Muscle layer of colon (tissue), 2 donors: Measurements from ENCODE around the gene DIO3.
"Not testable (repeated sequence)": the region's sequence is repeated elsewhere in the genome, so short reads cannot be mapped to it uniquely, and the experiment has no call there.

Source experiments
- H3K27ac ChIP-seq: one replicate; pipeline ENCODE4 v1.7.0; 2013; ENCODE audit warnings: low read depth, mild to moderate bottlenecking, low read length, moderate library complexity
- H3K27me3 ChIP-seq, 2 donors: one replicate each; pipeline ENCODE4 v1.7.0; 2013; ENCODE audit warnings: low read length in 2 of 2, mild to moderate bottlenecking in 2 of 2; ENCODE audit not compliant: insufficient read depth in 2 of 2, control insufficient read depth in 1 of 2
- H3K36me3 ChIP-seq: one replicate; pipeline ENCODE4 v1.7.0; 2013; ENCODE audit warnings: mild to moderate bottlenecking, low read length; ENCODE audit not compliant: insufficient read depth
- H3K4me1 ChIP-seq: one replicate; pipeline ENCODE4 v1.7.0; 2013; ENCODE audit warnings: mild to moderate bottlenecking, low read length; ENCODE audit not compliant: insufficient read depth
- H3K4me3 ChIP-seq, 2 donors: one replicate each; pipeline ENCODE4 v1.7.0; 2013; ENCODE audit warnings: low read length in 2 of 2, low read depth in 1 of 2, mild to moderate bottlenecking in 1 of 2, moderate library complexity in 1 of 2
- H3K9ac ChIP-seq: one replicate; pipeline ENCODE4 v1.7.0; 2013; ENCODE audit warnings: low read length
- H3K9me3 ChIP-seq: one replicate; pipeline ENCODE4 v1.7.0; 2013; ENCODE audit warnings: mild to moderate bottlenecking, low read length
- donor health status: abdominal sarcoma.
- donor health status: Adenocarcinoma of cecum.

Gene DIO3

GRCh38 chr14:101544550-101544949, 16.7 kb upstream of the DIO3 start:
- Histone ChIP-seq H3K9me3 (no peaks in the 10 kb centered on the region), H3K27ac (no peak overlapping the region), H3K4me3 (no peak overlapping the region)

GRCh38 chr14:101546706-101547105, 14.6 kb upstream of the DIO3 start:
- Histone ChIP-seq H3K9me3 (no peaks in the 10 kb centered on the region), H3K27ac (no peak overlapping the region), H3K4me3 (no peak overlapping the region), H3K4me1 (no peaks in the 10 kb centered on the region), H3K27me3 (no peaks in the 10 kb centered on the region), H3K9ac (no peak overlapping the region), H3K36me3 (no peaks in the 10 kb centered on the region)

More at GRCh38 chr14:101544550-101544949, 16.7 kb upstream of the DIO3 start:
- no peaks in the 10 kb centered on the region for H3K36me3 ChIP-seq
- no peak overlapping the region for H3K9ac ChIP-seq
- H3K27me3 ChIP-seq = no peaks in the 10 kb centered on the region
- H3K4me1 ChIP-seq = no peaks in the 10 kb centered on the region

GRCh38 chr14:101547107-101547738, 14.1 kb upstream of the DIO3 start:
- Histone ChIP-seq H3K36me3 (no peaks in the 10 kb centered on the region), H3K27ac (no peak overlapping the region), H3K9ac (no peak overlapping the region)

GRCh38 chr14:101547961-101548669, 13.2 kb upstream of the DIO3 start:
- Histone ChIP-seq H3K9me3 (no peaks in the 10 kb centered on the region), H3K9ac (no peak overlapping the region), H3K27ac (no peak overlapping the region), H3K27me3 (no peaks in the 10 kb centered on the region), H3K4me3 (no peak overlapping the region), H3K4me1 (no peaks in the 10 kb centered on the region), H3K36me3 (no peaks in the 10 kb centered on the region)

More at GRCh38 chr14:101547107-101547738, 14.1 kb upstream of the DIO3 start:
- H3K4me3 ChIP-seq = no peak overlapping the region
- no peaks in the 10 kb centered on the region for H3K27me3 ChIP-seq
- H3K9me3 ChIP-seq = no peaks in the 10 kb centered on the region
- no peaks in the 10 kb centered on the region for H3K4me1 ChIP-seq

GRCh38 chr14:101548710-101549109, 12.6 kb upstream of the DIO3 start:
- H3K4me3 ChIP-seq = no peak overlapping the region
- no peak overlapping the region for H3K27ac ChIP-seq
- no peaks in the 10 kb centered on the region for H3K27me3 ChIP-seq
- no peaks in the 10 kb centered on the region for H3K9me3 ChIP-seq
- no peaks in the 10 kb centered on the region for H3K36me3 ChIP-seq
- no peaks in the 10 kb centered on the region for H3K4me1 ChIP-seq
- H3K9ac ChIP-seq = no peak overlapping the region

- Histone ChIP-seq H3K36me3 (no peaks in the 10 kb centered on the region), H3K9me3 (no peaks in the 10 kb centered on the region), H3K9ac (no peak overlapping the region), H3K4me1 (no peaks in the 10 kb centered on the region), H3K27ac (no peak overlapping the region), H3K27me3 (no peaks in the 10 kb centered on the region), H3K4me3 (no peak overlapping the region)
Observed at GRCh38 chr14:101549154-101549553, 12.1 kb upstream of the DIO3 start.

- H3K9me3 ChIP-seq, H3K36me3 ChIP-seq, H3K27ac ChIP-seq, H3K4me1 ChIP-seq, H3K4me3 ChIP-seq, H3K9ac ChIP-seq, H3K27me3 ChIP-seq: not testable (repeated sequence)
Observed at GRCh38 chr14:101550202-101550912, 10.9 kb upstream of the DIO3 start.

- H3K9me3 ChIP-seq = no peaks in the 10 kb centered on the region
- H3K4me3 ChIP-seq = no peak overlapping the region
- no peak overlapping the region for H3K9ac ChIP-seq
- H3K36me3 ChIP-seq = no peaks in the 10 kb centered on the region
- no peak overlapping the region for H3K27ac ChIP-seq
- peaks cover 0 to 8% of the 10 kb centered on the region in 2 donors for H3K27me3 ChIP-seq
- no peaks in the 10 kb centered on the region for H3K4me1 ChIP-seq
Observed at GRCh38 chr14:101551729-101552595, 9.3 kb upstream of the DIO3 start.

GRCh38 chr14:101552786-101553231, 8.5 kb upstream of the DIO3 start:
- no peaks in the 10 kb centered on the region for H3K36me3 ChIP-seq
- H3K9ac ChIP-seq = no peak overlapping the region
- no peaks in the 10 kb centered on the region for H3K9me3 ChIP-seq
- no peak overlapping the region for H3K4me3 ChIP-seq
- H3K4me1 ChIP-seq = no peaks in the 10 kb centered on the region
- peaks cover 0 to 8% of the 10 kb centered on the region in 2 donors for H3K27me3 ChIP-seq
- no peak overlapping the region for H3K27ac ChIP-seq

- Histone ChIP-seq H3K4me3 (no peak overlapping the region), H3K9me3 (no peaks in the 10 kb centered on the region), H3K27ac (no peak overlapping the region), H3K9ac (no peak overlapping the region), H3K36me3 (no peaks in the 10 kb centered on the region), H3K27me3 (peaks cover 0 to 8% of the 10 kb centered on the region in 2 donors), H3K4me1 (no peaks in the 10 kb centered on the region)
Observed at GRCh38 chr14:101553393-101553792, 7.9 kb upstream of the DIO3 start.

GRCh38 chr14:101553931-101554330, 7.4 kb upstream of the DIO3 start:
- Histone ChIP-seq H3K27ac (no peak overlapping the region), H3K9ac (no peak overlapping the region), H3K4me1 (no peaks in the 10 kb centered on the region), H3K27me3 (peaks cover 0 to 8% of the 10 kb centered on the region in 2 donors), H3K4me3 (no peak overlapping the region), H3K9me3 (no peaks in the 10 kb centered on the region), H3K36me3 (no peaks in the 10 kb centered on the region)
